ENCODE data around the gene HJURP.

DNA sequence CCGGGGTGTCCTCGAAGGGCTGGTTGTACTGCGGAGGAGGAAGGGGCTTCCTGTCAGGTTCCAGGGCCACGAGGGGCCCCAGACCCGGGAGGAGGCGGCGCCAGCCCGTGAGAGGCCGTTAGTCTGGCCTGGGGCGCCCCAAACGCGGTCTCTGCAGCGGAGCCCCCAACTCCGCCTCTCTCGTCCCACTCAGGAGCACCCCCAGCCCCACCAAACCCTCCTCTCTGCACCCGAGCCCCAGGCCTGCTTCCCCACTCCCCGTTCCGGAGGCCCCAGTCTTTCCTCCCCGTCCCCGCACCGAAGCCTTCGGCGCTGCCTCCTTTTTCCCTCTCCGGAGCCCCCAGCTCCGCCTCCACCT is 473 bp downstream of the HJURP start:
- TF ChIP-seq, protein P1, sequence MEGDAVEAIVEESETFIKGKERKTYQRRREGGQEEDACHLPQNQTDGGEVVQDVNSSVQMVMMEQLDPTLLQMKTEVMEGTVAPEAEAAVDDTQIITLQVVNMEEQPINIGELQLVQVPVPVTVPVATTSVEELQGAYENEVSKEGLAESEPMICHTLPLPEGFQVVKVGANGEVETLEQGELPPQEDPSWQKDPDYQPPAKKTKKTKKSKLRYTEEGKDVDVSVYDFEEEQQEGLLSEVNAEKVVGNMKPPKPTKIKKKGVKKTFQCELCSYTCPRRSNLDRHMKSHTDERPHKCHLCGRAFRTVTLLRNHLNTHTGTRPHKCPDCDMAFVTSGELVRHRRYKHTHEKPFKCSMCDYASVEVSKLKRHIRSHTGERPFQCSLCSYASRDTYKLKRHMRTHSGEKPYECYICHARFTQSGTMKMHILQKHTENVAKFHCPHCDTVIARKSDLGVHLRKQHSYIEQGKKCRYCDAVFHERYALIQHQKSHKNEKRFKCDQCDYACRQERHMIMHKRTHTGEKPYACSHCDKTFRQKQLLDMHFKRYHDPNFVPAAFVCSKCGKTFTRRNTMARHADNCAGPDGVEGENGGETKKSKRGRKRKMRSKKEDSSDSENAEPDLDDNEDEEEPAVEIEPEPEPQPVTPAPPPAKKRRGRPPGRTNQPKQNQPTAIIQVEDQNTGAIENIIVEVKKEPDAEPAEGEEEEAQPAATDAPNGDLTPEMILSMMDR (conservative IDR thresholded peaks at IDR 0.05), result no peak
- TF ChIP-seq EZH2 (IDR thresholded peaks at IDR 0.05; ENCODE audit: low read depth), result no peak

All from PC-9 (cell line).